Activated CD8-positive, alpha-beta memory T cell treated with anti-CD3 and anti-CD28 coated beads, Interleukin-2, amount 10 ng/mL, durations not matched to agents 7 days and 5 days (primary cell): ENCODE results near the gene TIMM21. TPM values are rescaled to one million over a fixed set of nuclear protein-coding genes. Genes with fewer than 3 reads are reported as not detected.

Experiments used
- ATAC-seq: fragments of 150-1000 bp; cut with Tn5 transposase; one replicate; pipeline ENCODE4 v1.10.0; 2021; ENCODE audit warnings: moderate library complexity
- CTCF ChIA-PET: fragments of 350-600 bp; sonication (Branson Sonifier 250); formaldehyde crosslinking; loops from one replicate; lab custom pipeline; 2021; ENCODE audit warnings: antibody characterized with exemption; lab: Charles Lee
- DNase-seq: peaks from one replicate; pipeline ENCODE4 v3.0.0-alpha.2; 2020
- H3K27ac Mint-ChIP-seq: one replicate; pipeline ENCODE4 v1.8.0; 2021; ENCODE audit warnings: mild to moderate bottlenecking, mixed read lengths
- H3K27me3 Mint-ChIP-seq: one replicate; pipeline ENCODE4 v1.8.0; 2021; ENCODE audit warnings: mixed read lengths
- H3K36me3 Mint-ChIP-seq: one replicate; pipeline ENCODE4 v1.8.0; 2021; ENCODE audit warnings: mild to moderate bottlenecking, mixed read lengths
- H3K4me1 Mint-ChIP-seq: one replicate; pipeline ENCODE4 v1.8.0; 2021; ENCODE audit warnings: mixed read lengths
- H3K4me3 Mint-ChIP-seq: one replicate; pipeline ENCODE4 v1.8.0; 2021; ENCODE audit warnings: mild to moderate bottlenecking, moderate library complexity, mixed read lengths
- H3K9me3 Mint-ChIP-seq: one replicate; pipeline ENCODE4 v1.8.0; 2022; ENCODE audit warnings: low read depth, mixed read lengths
- total RNA-seq, 2 experiments: library from RNA; stranded (reverse); gene quantifications; one replicate each; pipeline ENCODE4 v1.2.3, GENCODE V29; 2021

The TIMM21 gene
- total RNA-seq, 2 experiments from 2014 or later = 30.4 to 37.4 TPM

GRCh38 chr18:74131124-74131523 is 17.2 kb upstream of the TIMM21 start:
- Mint-ChIP-seq H3K4me3 (no peak overlapping the region), H3K9me3 (no peaks in the 10 kb centered on the region), H3K27ac (no peak overlapping the region), H3K27me3 (no peaks in the 10 kb centered on the region), H3K36me3 (no peaks in the 10 kb centered on the region), H3K4me1 (no peaks in the 10 kb centered on the region)
- CTCF ChIA-PET = no interaction called here
- ATAC-seq = no peak
- DNase-seq = no peak

GRCh38 chr18:74132201-74132600 is 16.1 kb upstream of the TIMM21 start:
- CTCF ChIA-PET = no interaction called here
- Mint-ChIP-seq H3K4me3 (no peak overlapping the region), H3K27me3 (no peaks in the 10 kb centered on the region), H3K36me3 (no peaks in the 10 kb centered on the region), H3K4me1 (no peaks in the 10 kb centered on the region), H3K9me3 (no peaks in the 10 kb centered on the region), H3K27ac (no peak overlapping the region)
- DNase-seq (no peak), ATAC-seq (no peak)

GRCh38 chr18:74137920-74138538 is 10.3 kb upstream of the TIMM21 start:
- peaks cover 3% of the 10 kb centered on the region for H3K27me3 Mint-ChIP-seq
- H3K27ac Mint-ChIP-seq = no peak overlapping the region
- ATAC-seq (no peak), DNase-seq (no peak)
- no peaks in the 10 kb centered on the region for H3K36me3 Mint-ChIP-seq
- CTCF ChIA-PET = no interaction called here
- H3K4me1 Mint-ChIP-seq = peaks cover 12% of the 10 kb centered on the region
- H3K4me3 Mint-ChIP-seq = no peak overlapping the region
- H3K9me3 Mint-ChIP-seq = no peaks in the 10 kb centered on the region

GRCh38 chr18:74139411-74139810 is 8.9 kb upstream of the TIMM21 start:
- Mint-ChIP-seq H3K27me3 (peaks cover 6% of the 10 kb centered on the region), H3K27ac (peak overlapping the region; percentile 55), H3K9me3 (no peaks in the 10 kb centered on the region), H3K4me1 (peaks cover 12% of the 10 kb centered on the region), H3K36me3 (no peaks in the 10 kb centered on the region), H3K4me3 (no peak overlapping the region)
- ATAC-seq = no peak
- CTCF ChIA-PET = interaction anchor here (0.7 to 1.5 kb wide), 2 partner anchors 99 to 412 kb away, joined by 3 to 4 read pairs; no protein-coding TSS in a partner anchor
- no peak for DNase-seq

GRCh38 chr18:74139888-74140287 is 8.4 kb upstream of the TIMM21 start:
- Mint-ChIP-seq H3K4me3 (no peak overlapping the region), H3K4me1 (peaks cover 12% of the 10 kb centered on the region), H3K27me3 (peaks cover 6% of the 10 kb centered on the region)

GRCh38 chr18:74140582-74140981 is 7.7 kb upstream of the TIMM21 start:
- no peak for ATAC-seq
- Mint-ChIP-seq H3K27me3 (peaks cover 6% of the 10 kb centered on the region), H3K36me3 (no peaks in the 10 kb centered on the region), H3K4me1 (peaks cover 12% of the 10 kb centered on the region), H3K4me3 (no peak overlapping the region), H3K9me3 (no peaks in the 10 kb centered on the region), H3K27ac (peak overlapping the region; percentile 20)
- CTCF ChIA-PET = interaction anchor here (1.5 kb wide), 1 partner anchor 100 kb away, joined by 4 read pairs; no protein-coding TSS in a partner anchor
- DNase-seq = no peak

More at GRCh38 chr18:74139888-74140287, 8.4 kb upstream of the TIMM21 start:
- H3K27ac Mint-ChIP-seq = peak overlapping the region; percentile 55
- CTCF ChIA-PET = interaction anchor here (0.7 to 1.5 kb wide), 2 partner anchors 100 to 412 kb away, joined by 3 to 4 read pairs; no protein-coding TSS in a partner anchor
- no peaks in the 10 kb centered on the region for H3K36me3 Mint-ChIP-seq
- no peaks in the 10 kb centered on the region for H3K9me3 Mint-ChIP-seq
- no peak for DNase-seq
- ATAC-seq = peak; percentile 83

- H3K27ac Mint-ChIP-seq = no peak overlapping the region
- H3K4me1 Mint-ChIP-seq = peaks cover 13% of the 10 kb centered on the region
- H3K9me3 Mint-ChIP-seq = no peaks in the 10 kb centered on the region
- ATAC-seq = no peak
- CTCF ChIA-PET = no interaction called here
- H3K27me3 Mint-ChIP-seq = peaks cover 6% of the 10 kb centered on the region
- H3K36me3 Mint-ChIP-seq = no peaks in the 10 kb centered on the region
- H3K4me3 Mint-ChIP-seq = no peak overlapping the region
- no peak for DNase-seq
Observed at GRCh38 chr18:74141667-74142066, 6.7 kb upstream of the TIMM21 start.

GRCh38 chr18:74142252-74142651 is 6.1 kb upstream of the TIMM21 start:
- Mint-ChIP-seq H3K4me3 (no peak overlapping the region), H3K4me1 (peaks cover 18% of the 10 kb centered on the region), H3K9me3 (no peaks in the 10 kb centered on the region), H3K27ac (no peak overlapping the region), H3K36me3 (no peaks in the 10 kb centered on the region), H3K27me3 (peaks cover 6% of the 10 kb centered on the region)
- DNase-seq (no peak), ATAC-seq (no peak)
- CTCF ChIA-PET = interaction anchor here (1.3 kb wide), 1 partner anchor 15 kb away, joined by 3 read pairs; no protein-coding TSS in a partner anchor

- DNase-seq (no peak), ATAC-seq (no peak)
- CTCF ChIA-PET = no interaction called here
- Mint-ChIP-seq H3K27ac (peak overlapping the region; percentile 99), H3K27me3 (peaks cover 5% of the 10 kb centered on the region), H3K9me3 (no peaks in the 10 kb centered on the region), H3K4me1 (peaks cover 36% of the 10 kb centered on the region), H3K36me3 (peaks cover 8% of the 10 kb centered on the region), H3K4me3 (peak overlapping the region; percentile 90)
Observed at GRCh38 chr18:74146756-74147155, 1.6 kb upstream of the TIMM21 start.

GRCh38 chr18:74147491-74147778 is 888 bp upstream of the TIMM21 start:
- Mint-ChIP-seq H3K36me3 (peaks cover 11% of the 10 kb centered on the region), H3K4me1 (peaks cover 40% of the 10 kb centered on the region), H3K4me3 (peak overlapping the region; percentile 90), H3K9me3 (no peaks in the 10 kb centered on the region), H3K27me3 (peaks cover 5% of the 10 kb centered on the region), H3K27ac (peak overlapping the region; percentile 99)
- ATAC-seq (no peak), DNase-seq (no peak)
- CTCF ChIA-PET = no interaction called here

- no peak for DNase-seq
- peaks cover 50% of the 10 kb centered on the region for H3K4me1 Mint-ChIP-seq
- peak overlapping the region; percentile 90 for H3K4me3 Mint-ChIP-seq
- H3K9me3 Mint-ChIP-seq = no peaks in the 10 kb centered on the region
- CTCF ChIA-PET = no interaction called here
- peaks cover 14% of the 10 kb centered on the region for H3K36me3 Mint-ChIP-seq
- H3K27me3 Mint-ChIP-seq = peaks cover 5% of the 10 kb centered on the region
- peak overlapping the region; percentile 99 for H3K27ac Mint-ChIP-seq
- ATAC-seq = no peak
Observed at GRCh38 chr18:74148543-74149070, 284 bp downstream of the TIMM21 start.

GRCh38 chr18:74149878-74150277 is 1.6 kb downstream of the TIMM21 start:
- no peaks in the 10 kb centered on the region for H3K9me3 Mint-ChIP-seq
- H3K4me3 Mint-ChIP-seq = peak overlapping the region; percentile 90
- H3K4me1 Mint-ChIP-seq = peaks cover 56% of the 10 kb centered on the region
- no peak overlapping the region for H3K27ac Mint-ChIP-seq
- peaks cover 16% of the 10 kb centered on the region for H3K36me3 Mint-ChIP-seq
- DNase-seq (no peak), ATAC-seq (no peak)
- CTCF ChIA-PET = no interaction called here
- H3K27me3 Mint-ChIP-seq = peaks cover 2% of the 10 kb centered on the region

GRCh38 chr18:74152270-74152669 is 3.9 kb downstream of the TIMM21 start:
- H3K4me1 Mint-ChIP-seq = peaks cover 52% of the 10 kb centered on the region
- ATAC-seq = no peak
- H3K9me3 Mint-ChIP-seq = no peaks in the 10 kb centered on the region
- no peak overlapping the region for H3K27ac Mint-ChIP-seq
- H3K27me3 Mint-ChIP-seq = peaks cover 2% of the 10 kb centered on the region
- peaks cover 28% of the 10 kb centered on the region for H3K36me3 Mint-ChIP-seq
- H3K4me3 Mint-ChIP-seq = no peak overlapping the region
- no peak for DNase-seq
- CTCF ChIA-PET = interaction anchor here (0.7 to 1.0 kb wide), 2 partner anchors 9 to 70 kb away, joined by 3 read pairs; no protein-coding TSS in a partner anchor

- H3K27me3 Mint-ChIP-seq = no peaks in the 10 kb centered on the region
- no peak overlapping the region for H3K4me3 Mint-ChIP-seq
- no peak overlapping the region for H3K27ac Mint-ChIP-seq
- no peak for DNase-seq
- ATAC-seq = no peak
- peaks cover 50% of the 10 kb centered on the region for H3K4me1 Mint-ChIP-seq
- CTCF ChIA-PET = interaction anchor here (1.0 kb wide), 1 partner anchor 70 kb away, joined by 3 read pairs; no protein-coding TSS in a partner anchor
- no peaks in the 10 kb centered on the region for H3K9me3 Mint-ChIP-seq
- H3K36me3 Mint-ChIP-seq = peaks cover 29% of the 10 kb centered on the region
Observed at GRCh38 chr18:74152857-74153256, 4.5 kb downstream of the TIMM21 start.
